ENCODE measurements around the gene ITPR2. TPM values are rescaled to one million over a fixed set of nuclear protein-coding genes. Genes with fewer than 3 reads are reported as not detected.

The ITPR2 gene
- total RNA-seq, 1 donor from 2014 or later, result 64.0 TPM

DNA sequence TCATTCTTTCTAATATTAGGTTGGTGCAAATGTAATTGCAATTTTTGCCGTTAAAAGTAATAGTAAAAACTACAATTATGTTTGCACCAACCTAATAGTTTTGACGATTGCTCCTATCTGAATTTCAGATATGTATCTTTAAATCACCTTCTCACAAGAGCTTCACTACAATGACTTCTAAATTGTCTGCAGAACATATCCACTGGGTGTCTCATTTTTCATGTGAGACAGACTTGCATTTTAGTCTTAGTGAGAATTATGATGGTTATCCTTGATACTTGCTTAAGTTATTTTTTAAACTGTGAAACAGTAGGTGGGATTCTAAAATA lies 84.6 kb downstream of the ITPR2 start:
- no peaks in the 10 kb centered on the region for H3K27me3 ChIP-seq (ENCODE audit: low read depth)
- H3K9me3 ChIP-seq, result no peaks in the 10 kb centered on the region
- H3K4me1 ChIP-seq, result peaks cover 16% of the 10 kb centered on the region
- H3K4me3 ChIP-seq, result no peak overlapping the region
- DNase-seq (no peak), ATAC-seq (no peak)
- no peaks in the 10 kb centered on the region for H3K36me3 ChIP-seq
- intact Hi-C loops (cut with DNase I), result no loop called here
- no peak overlapping the region for H3K27ac ChIP-seq
- TF ChIP-seq, protein P1, sequence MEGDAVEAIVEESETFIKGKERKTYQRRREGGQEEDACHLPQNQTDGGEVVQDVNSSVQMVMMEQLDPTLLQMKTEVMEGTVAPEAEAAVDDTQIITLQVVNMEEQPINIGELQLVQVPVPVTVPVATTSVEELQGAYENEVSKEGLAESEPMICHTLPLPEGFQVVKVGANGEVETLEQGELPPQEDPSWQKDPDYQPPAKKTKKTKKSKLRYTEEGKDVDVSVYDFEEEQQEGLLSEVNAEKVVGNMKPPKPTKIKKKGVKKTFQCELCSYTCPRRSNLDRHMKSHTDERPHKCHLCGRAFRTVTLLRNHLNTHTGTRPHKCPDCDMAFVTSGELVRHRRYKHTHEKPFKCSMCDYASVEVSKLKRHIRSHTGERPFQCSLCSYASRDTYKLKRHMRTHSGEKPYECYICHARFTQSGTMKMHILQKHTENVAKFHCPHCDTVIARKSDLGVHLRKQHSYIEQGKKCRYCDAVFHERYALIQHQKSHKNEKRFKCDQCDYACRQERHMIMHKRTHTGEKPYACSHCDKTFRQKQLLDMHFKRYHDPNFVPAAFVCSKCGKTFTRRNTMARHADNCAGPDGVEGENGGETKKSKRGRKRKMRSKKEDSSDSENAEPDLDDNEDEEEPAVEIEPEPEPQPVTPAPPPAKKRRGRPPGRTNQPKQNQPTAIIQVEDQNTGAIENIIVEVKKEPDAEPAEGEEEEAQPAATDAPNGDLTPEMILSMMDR (IDR thresholded peaks at IDR 0.05), result no peak

DNA sequence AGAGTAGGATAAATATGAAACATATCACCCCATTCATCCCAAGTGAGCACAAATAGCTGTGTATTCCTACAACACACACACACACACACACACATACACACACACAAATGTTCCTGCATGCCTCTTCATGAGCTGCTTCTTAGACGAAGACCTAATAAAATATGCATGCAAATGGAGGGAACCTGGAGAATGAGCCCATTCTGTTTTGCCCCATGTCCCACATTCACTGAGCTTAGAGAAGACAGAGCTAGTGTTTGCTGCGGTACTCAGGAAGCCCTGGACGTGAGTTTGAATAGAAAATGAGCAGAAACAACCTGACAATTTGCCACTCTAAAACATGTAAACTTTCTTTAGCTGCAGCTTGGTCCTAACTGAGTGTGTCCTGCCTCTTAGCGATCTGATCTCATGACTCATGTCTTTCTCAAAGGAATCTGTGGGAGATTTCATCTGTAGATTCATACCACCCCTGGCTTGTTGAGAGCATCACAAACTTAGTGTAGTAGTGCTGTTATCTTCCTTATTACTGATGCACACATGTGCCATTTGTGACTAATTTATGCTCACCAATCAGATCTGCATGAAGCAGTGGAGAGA lies 86.8 kb downstream of the ITPR2 start:
- DNase-seq (no peak), ATAC-seq (no peak)
- Histone ChIP-seq H3K4me1 (peaks cover 21% of the 10 kb centered on the region), H3K9me3 (no peaks in the 10 kb centered on the region), H3K27ac (no peak overlapping the region), H3K27me3 (ENCODE audit: low read depth) (no peaks in the 10 kb centered on the region), H3K36me3 (no peaks in the 10 kb centered on the region), H3K4me3 (no peak overlapping the region)
- intact Hi-C loops (cut with DNase I), result no loop called here
- TF ChIP-seq, protein P1 (IDR thresholded peaks at IDR 0.05), result no peak

DNA sequence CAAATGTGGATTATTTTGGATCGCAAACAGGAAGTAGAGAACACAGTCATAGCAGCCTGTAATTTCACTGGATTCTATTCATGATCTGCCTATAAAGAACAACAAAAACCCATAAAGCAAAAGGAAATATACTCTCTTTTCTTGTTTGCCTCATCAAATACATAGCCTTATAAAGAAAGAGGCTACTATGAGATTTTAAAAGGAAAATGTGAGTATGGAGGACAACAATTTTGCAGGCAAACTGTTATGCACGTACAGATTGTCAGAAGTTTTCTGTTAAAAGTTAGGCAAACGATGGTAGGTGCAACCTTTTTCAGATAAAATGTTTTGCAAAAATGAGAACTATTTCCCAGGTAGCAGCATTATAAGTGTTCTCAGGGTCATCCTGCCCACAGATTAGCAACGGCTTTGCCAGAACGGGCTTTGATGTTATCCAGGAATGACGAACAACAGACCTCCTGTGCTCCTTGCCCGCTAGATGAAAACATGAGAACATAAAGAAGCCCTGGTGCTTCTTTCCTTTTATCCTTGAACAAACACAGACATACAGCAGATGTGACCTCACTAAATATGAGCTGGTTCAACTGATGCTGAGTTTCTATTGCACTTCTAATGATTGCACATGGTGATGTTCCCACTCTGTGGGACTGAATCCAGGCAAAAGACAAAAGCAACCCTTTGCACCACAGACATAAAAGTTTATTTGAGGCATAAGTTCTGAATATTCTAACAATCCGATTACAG lies 88.1 kb downstream of the ITPR2 start:
- Histone ChIP-seq H3K9me3 (no peaks in the 10 kb centered on the region), H3K36me3 (no peaks in the 10 kb centered on the region), H3K4me1 (peaks cover 15% of the 10 kb centered on the region), H3K4me3 (no peak overlapping the region), H3K27me3 (ENCODE audit: low read depth) (no peaks in the 10 kb centered on the region), H3K27ac (no peak overlapping the region)
- no peak for ATAC-seq
- intact Hi-C loops (cut with DNase I), result no loop called here
- TF ChIP-seq, protein P1 (IDR thresholded peaks at IDR 0.05), result no peak
- DNase-seq, result no peak

DNA sequence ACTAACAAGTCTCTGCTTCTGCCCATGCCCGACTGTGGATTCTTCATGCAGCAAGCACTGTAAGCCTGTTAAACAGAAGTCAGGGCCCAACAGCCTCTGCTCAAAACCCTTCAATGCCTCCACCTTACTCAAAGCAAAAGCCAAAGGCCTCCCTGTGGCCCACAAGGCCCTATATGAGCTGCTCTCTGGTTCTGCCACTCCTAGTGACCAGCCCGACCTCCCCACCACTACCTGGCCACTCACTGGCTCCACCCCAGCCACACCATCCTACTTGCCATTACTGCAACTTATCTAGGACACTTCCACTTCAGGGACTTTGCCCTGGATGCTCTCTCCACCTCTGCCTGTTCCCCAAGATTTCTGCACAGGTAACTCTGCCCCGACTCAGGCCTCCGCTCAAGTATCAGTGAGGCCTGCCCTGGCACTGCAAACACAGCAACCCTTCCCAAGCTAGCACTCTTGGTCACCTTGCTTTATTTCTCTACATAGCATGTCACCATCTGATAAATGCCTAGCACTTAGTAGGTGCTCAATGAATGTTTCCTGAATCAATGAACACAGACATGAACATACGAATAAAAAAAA lies 88.9 kb downstream of the ITPR2 start:
- H3K36me3 ChIP-seq, result no peaks in the 10 kb centered on the region
- TF ChIP-seq, protein P1 (IDR thresholded peaks at IDR 0.05), result no peak
- intact Hi-C loops (cut with DNase I), result no loop called here

DNA sequence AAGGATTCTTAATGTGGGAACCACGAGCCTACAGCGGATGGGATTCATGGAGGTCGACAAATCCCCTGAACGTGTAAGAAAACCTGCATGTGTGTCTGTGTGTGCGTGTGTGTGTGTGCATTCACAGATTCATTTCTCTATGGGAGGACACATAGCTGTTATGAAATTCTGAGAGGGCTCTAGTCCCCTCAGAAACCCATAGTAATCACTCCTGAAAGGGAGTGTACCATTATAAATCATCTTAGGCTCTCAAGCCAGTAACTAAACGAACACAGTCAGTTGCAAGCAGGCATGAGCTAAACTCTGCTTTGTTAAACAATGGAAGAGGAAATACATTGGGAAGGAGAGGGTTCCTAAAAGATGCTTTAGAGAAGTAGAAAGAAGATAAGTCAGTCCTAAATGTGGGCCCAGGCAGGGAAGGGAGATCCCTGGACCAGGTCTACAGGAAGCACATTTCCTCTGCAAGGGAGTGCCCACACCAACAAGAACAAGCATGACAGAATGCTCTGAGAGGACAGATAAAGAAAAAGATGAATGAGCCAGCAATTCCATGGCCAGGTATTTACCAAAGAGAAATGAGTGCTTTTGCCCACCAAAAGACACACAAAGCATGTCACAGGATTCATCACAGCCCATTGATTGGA lies 91.3 kb downstream of the ITPR2 start:
- ATAC-seq, result no peak
- no peak overlapping the region for H3K27ac ChIP-seq

More for the DNA sequence above, 88.9 kb downstream of the ITPR2 start:
- H3K9me3 ChIP-seq, result peaks cover under 1% of the 10 kb centered on the region
- H3K4me3 ChIP-seq, result no peak overlapping the region
- ATAC-seq, result no peak
- H3K27ac ChIP-seq, result no peak overlapping the region
- DNase-seq, result no peak
- peaks cover 10% of the 10 kb centered on the region for H3K4me1 ChIP-seq
- H3K27me3 ChIP-seq (ENCODE audit: low read depth), result no peaks in the 10 kb centered on the region

More for the DNA sequence above, 91.3 kb downstream of the ITPR2 start:
- H3K9me3 ChIP-seq, result peaks cover 4% of the 10 kb centered on the region
- H3K4me3 ChIP-seq, result no peak overlapping the region
- TF ChIP-seq, protein P1 (IDR thresholded peaks at IDR 0.05), result no peak
- peaks cover 5% of the 10 kb centered on the region for H3K4me1 ChIP-seq
- H3K36me3 ChIP-seq, result no peaks in the 10 kb centered on the region
- no peak for DNase-seq
- no peaks in the 10 kb centered on the region for H3K27me3 ChIP-seq (ENCODE audit: low read depth)
- intact Hi-C loops (cut with DNase I), result no loop called here
